CD4-positive, alpha-beta T cell treated with Interleukin-2 at 100 ng/mL for 4 hours (primary cell): ENCODE measurements around the gene DUSP12.

Experiments
- DNase-seq: peaks from one replicate; pipeline ENCODE4 v3.0.0-alpha.2; 2020; ENCODE audit warnings: low spot score

The DUSP12 gene

GRCh38 chr1:161770250-161770649 is 20.7 kb downstream of the DUSP12 start:
- DNase-seq: no peak

GRCh38 chr1:161771161-161771560 is 21.6 kb downstream of the DUSP12 start:
- DNase-seq: no peak

- DNase-seq: no peak
Observed at GRCh38 chr1:161771973-161772372, 22.4 kb downstream of the DUSP12 start.

- no peak for DNase-seq
Observed at GRCh38 chr1:161772397-161772796, 22.8 kb downstream of the DUSP12 start.

- DNase-seq: no peak
Observed at GRCh38 chr1:161773791-161774190, 24.2 kb downstream of the DUSP12 start.

GRCh38 chr1:161777261-161777660 is 27.7 kb downstream of the DUSP12 start:
- DNase-seq: no peak

GRCh38 chr1:161778522-161778921 is 28.9 kb downstream of the DUSP12 start:
- DNase-seq: no peak

GRCh38 chr1:161779393-161779792 is 29.8 kb downstream of the DUSP12 start:
- DNase-seq: no peak

- no peak for DNase-seq
Observed at GRCh38 chr1:161781995-161782394, 32.4 kb downstream of the DUSP12 start.

- no peak for DNase-seq
Observed at GRCh38 chr1:161782886-161783285, 33.3 kb downstream of the DUSP12 start.

GRCh38 chr1:161784968-161785367 is 35.4 kb downstream of the DUSP12 start:
- no peak for DNase-seq

GRCh38 chr1:161787355-161787754 is 37.8 kb downstream of the DUSP12 start:
- no peak for DNase-seq

GRCh38 chr1:161790587-161791317 is 41.2 kb downstream of the DUSP12 start:
- DNase-seq: no peak

- DNase-seq: no peak
Observed at GRCh38 chr1:161791904-161792655, 42.5 kb downstream of the DUSP12 start.

- DNase-seq: peak; percentile 49
Observed at GRCh38 chr1:161792740-161793139, 43.2 kb downstream of the DUSP12 start.

- DNase-seq: no peak
Observed at GRCh38 chr1:161799792-161800191, 50.2 kb downstream of the DUSP12 start.

GRCh38 chr1:161801955-161802354 is 52.4 kb downstream of the DUSP12 start:
- DNase-seq: no peak

GRCh38 chr1:161803181-161803580 is 53.6 kb downstream of the DUSP12 start:
- no peak for DNase-seq

GRCh38 chr1:161805399-161806197 is 56.0 kb downstream of the DUSP12 start:
- no peak for DNase-seq
